GM23338 (cell line): Measurements from ENCODE around the gene S100A12. TPM values are rescaled to one million over a fixed set of nuclear protein-coding genes. Genes with fewer than 3 reads are reported as not detected.

Source experiments
- CREB1 ChIP-seq: fragments of 250-450 bp; sonication (Bioruptor Pico); IDR thresholded peaks from 2 replicates; pipeline ENCODE4 v1.5.0; 2020; ENCODE audit warnings: low read depth, mild to moderate bottlenecking, moderate library complexity
- EZH2 ChIP-seq: fragments of 200-600 bp; sonication (generic); IDR thresholded peaks from one replicate; pipeline ENCODE4 v1.8.0; 2017; ENCODE audit warnings: antibody characterized with exemption, mild to moderate bottlenecking, low read depth; ENCODE audit not compliant: unreplicated experiment
- POLR2AphosphoS5 ChIP-seq: IDR thresholded peaks from 2 replicates; pipeline ENCODE4 v1.6.1; 2016; ENCODE audit warnings: antibody characterized with exemption, low read depth
- ZNF114 ChIP-seq: fragments of 250-450 bp; sonication (Bioruptor Pico); IDR thresholded peaks from 2 replicates; pipeline ENCODE4 v1.5.0; 2020; ENCODE audit warnings: mild to moderate bottlenecking, moderate library complexity
- ZNF331 ChIP-seq: fragments of 250-450 bp; sonication (Bioruptor Pico); IDR thresholded peaks from 2 replicates; pipeline ENCODE4 v1.5.0; 2020; ENCODE audit warnings: low read depth, mild to moderate bottlenecking, moderate library complexity
- polyA plus RNA-seq: library from polyadenylated mRNA; unstranded; fragments of >200 nt; fragmentation: Nextera tagmentation; extraction: Ambion mirVana; gene quantifications from 2 replicates; pipeline ENCODE4 v1.2.1, GENCODE V29; 2016
- total RNA-seq: library from RNA; depleted of rRNA; stranded (reverse); fragments of >200 nt; shearing (Covaris generic); gene quantifications from 2 replicates; pipeline ENCODE4 v1.2.3, GENCODE V29; 2014
- TF ChIP-seq, protein P1 (sequence below): fragments of 250-450 bp; sonication (Bioruptor Pico); IDR thresholded peaks from 2 replicates; pipeline ENCODE4 v1.5.0; 2020; ENCODE audit warnings: mild to moderate bottlenecking, moderate library complexity
- TF ChIP-seq, protein P2 (sequence below), 2 experiments: fragments of 200-600 bp in 1 of 2; sonication (generic) in 1 of 2; conservative IDR thresholded peaks; 2 replicates each; pipeline versions ENCODE4 v1.5.1 to v1.6.1; 2016 to 2017; ENCODE audit warnings: antibody characterized with exemption in 2 of 2, low read depth in 2 of 2, mild to moderate bottlenecking in 2 of 2, moderate library complexity in 1 of 2
- TF ChIP-seq, protein P3 (sequence below): IDR thresholded peaks from 2 replicates; pipeline ENCODE4 v1.6.1; 2016; ENCODE audit warnings: antibody characterized with exemption

The S100A12 gene
- total and polyA plus RNA-seq, 2 experiments from 2014 or later: not detected

DNA sequence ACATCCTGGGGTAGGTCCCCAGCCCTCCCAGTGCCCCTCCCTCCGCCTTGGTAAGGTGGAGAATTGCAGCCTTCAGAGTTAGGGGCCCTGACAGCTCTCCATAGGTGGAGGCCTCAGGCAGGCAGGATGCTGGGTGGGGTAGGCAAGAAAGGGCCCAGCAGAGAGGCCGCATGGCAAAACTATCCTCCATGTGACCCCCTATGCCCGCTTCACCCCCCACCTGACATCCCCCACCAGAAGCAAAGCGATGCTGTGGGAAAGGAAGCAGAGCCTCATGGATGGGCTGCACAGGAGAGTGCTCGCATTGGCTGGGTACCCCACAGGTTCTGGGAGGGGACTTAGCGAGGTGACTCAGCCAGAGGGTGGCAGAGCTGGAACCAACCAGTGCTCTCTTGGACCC is 16.2 kb downstream of the S100A12 start (continued):
- TF ChIP-seq, protein P1, sequence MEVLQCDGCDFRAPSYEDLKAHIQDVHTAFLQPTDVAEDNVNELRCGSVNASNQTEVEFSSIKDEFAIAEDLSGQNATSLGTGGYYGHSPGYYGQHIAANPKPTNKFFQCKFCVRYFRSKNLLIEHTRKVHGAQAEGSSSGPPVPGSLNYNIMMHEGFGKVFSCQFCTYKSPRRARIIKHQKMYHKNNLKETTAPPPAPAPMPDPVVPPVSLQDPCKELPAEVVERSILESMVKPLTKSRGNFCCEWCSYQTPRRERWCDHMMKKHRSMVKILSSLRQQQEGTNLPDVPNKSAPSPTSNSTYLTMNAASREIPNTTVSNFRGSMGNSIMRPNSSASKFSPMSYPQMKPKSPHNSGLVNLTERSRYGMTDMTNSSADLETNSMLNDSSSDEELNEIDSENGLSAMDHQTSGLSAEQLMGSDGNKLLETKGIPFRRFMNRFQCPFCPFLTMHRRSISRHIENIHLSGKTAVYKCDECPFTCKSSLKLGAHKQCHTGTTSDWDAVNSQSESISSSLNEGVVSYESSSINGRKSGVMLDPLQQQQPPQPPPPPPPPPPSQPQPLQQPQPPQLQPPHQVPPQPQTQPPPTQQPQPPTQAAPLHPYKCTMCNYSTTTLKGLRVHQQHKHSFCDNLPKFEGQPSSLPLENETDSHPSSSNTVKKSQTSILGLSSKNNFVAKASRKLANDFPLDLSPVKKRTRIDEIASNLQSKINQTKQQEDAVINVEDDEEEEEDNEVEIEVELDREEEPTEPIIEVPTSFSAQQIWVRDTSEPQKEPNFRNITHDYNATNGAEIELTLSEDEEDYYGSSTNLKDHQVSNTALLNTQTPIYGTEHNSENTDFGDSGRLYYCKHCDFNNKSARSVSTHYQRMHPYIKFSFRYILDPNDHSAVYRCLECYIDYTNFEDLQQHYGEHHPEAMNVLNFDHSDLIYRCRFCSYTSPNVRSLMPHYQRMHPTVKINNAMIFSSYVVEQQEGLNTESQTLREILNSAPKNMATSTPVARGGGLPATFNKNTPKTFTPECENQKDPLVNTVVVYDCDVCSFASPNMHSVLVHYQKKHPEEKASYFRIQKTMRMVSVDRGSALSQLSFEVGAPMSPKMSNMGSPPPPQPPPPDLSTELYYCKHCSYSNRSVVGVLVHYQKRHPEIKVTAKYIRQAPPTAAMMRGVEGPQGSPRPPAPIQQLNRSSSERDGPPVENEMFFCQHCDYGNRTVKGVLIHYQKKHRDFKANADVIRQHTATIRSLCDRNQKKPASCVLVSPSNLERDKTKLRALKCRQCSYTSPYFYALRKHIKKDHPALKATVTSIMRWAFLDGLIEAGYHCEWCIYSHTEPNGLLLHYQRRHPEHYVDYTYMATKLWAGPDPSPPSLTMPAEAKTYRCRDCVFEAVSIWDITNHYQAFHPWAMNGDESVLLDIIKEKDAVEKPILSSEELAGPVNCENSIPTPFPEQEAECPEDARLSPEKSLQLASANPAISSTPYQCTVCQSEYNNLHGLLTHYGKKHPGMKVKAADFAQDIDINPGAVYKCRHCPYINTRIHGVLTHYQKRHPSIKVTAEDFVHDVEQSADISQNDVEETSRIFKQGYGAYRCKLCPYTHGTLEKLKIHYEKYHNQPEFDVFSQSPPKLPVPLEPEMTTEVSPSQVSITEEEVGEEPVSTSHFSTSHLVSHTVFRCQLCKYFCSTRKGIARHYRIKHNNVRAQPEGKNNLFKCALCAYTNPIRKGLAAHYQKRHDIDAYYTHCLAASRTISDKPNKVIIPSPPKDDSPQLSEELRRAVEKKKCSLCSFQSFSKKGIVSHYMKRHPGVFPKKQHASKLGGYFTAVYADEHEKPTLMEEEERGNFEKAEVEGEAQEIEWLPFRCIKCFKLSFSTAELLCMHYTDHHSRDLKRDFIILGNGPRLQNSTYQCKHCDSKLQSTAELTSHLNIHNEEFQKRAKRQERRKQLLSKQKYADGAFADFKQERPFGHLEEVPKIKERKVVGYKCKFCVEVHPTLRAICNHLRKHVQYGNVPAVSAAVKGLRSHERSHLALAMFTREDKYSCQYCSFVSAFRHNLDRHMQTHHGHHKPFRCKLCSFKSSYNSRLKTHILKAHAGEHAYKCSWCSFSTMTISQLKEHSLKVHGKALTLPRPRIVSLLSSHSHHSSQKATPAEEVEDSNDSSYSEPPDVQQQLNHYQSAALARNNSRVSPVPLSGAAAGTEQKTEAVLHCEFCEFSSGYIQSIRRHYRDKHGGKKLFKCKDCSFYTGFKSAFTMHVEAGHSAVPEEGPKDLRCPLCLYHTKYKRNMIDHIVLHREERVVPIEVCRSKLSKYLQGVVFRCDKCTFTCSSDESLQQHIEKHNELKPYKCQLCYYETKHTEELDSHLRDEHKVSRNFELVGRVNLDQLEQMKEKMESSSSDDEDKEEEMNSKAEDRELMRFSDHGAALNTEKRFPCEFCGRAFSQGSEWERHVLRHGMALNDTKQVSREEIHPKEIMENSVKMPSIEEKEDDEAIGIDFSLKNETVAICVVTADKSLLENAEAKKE (CRISPR knock-in tag): no peak
- TF ChIP-seq CREB1 (CRISPR knock-in tag) (no peak), ZNF331 (CRISPR knock-in tag) (no peak), EZH2 (no peak), ZNF114 (CRISPR knock-in tag) (no peak), POLR2AphosphoS5 (no peak)
- TF ChIP-seq, protein P2, sequence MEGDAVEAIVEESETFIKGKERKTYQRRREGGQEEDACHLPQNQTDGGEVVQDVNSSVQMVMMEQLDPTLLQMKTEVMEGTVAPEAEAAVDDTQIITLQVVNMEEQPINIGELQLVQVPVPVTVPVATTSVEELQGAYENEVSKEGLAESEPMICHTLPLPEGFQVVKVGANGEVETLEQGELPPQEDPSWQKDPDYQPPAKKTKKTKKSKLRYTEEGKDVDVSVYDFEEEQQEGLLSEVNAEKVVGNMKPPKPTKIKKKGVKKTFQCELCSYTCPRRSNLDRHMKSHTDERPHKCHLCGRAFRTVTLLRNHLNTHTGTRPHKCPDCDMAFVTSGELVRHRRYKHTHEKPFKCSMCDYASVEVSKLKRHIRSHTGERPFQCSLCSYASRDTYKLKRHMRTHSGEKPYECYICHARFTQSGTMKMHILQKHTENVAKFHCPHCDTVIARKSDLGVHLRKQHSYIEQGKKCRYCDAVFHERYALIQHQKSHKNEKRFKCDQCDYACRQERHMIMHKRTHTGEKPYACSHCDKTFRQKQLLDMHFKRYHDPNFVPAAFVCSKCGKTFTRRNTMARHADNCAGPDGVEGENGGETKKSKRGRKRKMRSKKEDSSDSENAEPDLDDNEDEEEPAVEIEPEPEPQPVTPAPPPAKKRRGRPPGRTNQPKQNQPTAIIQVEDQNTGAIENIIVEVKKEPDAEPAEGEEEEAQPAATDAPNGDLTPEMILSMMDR (conservative IDR thresholded peaks at IDR 0.05; ENCODE audit: low read depth in 2 of 2): no peak
- TF ChIP-seq, protein P3, sequence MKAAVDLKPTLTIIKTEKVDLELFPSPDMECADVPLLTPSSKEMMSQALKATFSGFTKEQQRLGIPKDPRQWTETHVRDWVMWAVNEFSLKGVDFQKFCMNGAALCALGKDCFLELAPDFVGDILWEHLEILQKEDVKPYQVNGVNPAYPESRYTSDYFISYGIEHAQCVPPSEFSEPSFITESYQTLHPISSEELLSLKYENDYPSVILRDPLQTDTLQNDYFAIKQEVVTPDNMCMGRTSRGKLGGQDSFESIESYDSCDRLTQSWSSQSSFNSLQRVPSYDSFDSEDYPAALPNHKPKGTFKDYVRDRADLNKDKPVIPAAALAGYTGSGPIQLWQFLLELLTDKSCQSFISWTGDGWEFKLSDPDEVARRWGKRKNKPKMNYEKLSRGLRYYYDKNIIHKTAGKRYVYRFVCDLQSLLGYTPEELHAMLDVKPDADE: no peak
